GM10266 (cell line): ENCODE data around the gene ERAS.

Experiments
- DNase-seq: peaks from one replicate; pipeline ENCODE4 v3.0.0; 2012; ENCODE audit errors: extremely low spot score
- TF ChIP-seq, protein P1 (sequence below): IDR thresholded peaks from 2 replicates; pipeline ENCODE4 v1.5.1; 2012; ENCODE audit warnings: mild to moderate bottlenecking, low read depth; ENCODE audit not compliant: control insufficient read depth, insufficient read depth; ENCODE audit errors: missing control alignments

ERAS gene

GRCh38 chrX:48826876-48827653 is 752 bp downstream of the ERAS start:
- TF ChIP-seq, protein P1, sequence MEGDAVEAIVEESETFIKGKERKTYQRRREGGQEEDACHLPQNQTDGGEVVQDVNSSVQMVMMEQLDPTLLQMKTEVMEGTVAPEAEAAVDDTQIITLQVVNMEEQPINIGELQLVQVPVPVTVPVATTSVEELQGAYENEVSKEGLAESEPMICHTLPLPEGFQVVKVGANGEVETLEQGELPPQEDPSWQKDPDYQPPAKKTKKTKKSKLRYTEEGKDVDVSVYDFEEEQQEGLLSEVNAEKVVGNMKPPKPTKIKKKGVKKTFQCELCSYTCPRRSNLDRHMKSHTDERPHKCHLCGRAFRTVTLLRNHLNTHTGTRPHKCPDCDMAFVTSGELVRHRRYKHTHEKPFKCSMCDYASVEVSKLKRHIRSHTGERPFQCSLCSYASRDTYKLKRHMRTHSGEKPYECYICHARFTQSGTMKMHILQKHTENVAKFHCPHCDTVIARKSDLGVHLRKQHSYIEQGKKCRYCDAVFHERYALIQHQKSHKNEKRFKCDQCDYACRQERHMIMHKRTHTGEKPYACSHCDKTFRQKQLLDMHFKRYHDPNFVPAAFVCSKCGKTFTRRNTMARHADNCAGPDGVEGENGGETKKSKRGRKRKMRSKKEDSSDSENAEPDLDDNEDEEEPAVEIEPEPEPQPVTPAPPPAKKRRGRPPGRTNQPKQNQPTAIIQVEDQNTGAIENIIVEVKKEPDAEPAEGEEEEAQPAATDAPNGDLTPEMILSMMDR = no peak
- no peak for DNase-seq

DNA sequence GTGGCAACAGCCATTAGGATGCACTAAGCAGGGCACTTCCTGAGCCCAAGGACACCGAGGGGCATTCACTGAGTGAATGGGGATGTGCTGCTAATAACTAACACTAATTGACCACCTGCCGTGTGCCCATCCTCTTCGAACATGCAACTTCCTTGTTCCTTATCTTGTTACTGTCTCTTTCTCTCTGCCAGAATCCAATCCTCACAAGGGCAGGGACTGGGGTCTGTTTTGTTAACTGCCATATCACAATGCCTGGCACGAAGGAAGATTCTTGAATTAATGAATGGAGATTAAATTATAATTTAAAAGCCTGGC is 1.3 kb downstream of the ERAS start:
- TF ChIP-seq, protein P1 = no peak
- DNase-seq = no peak

DNA sequence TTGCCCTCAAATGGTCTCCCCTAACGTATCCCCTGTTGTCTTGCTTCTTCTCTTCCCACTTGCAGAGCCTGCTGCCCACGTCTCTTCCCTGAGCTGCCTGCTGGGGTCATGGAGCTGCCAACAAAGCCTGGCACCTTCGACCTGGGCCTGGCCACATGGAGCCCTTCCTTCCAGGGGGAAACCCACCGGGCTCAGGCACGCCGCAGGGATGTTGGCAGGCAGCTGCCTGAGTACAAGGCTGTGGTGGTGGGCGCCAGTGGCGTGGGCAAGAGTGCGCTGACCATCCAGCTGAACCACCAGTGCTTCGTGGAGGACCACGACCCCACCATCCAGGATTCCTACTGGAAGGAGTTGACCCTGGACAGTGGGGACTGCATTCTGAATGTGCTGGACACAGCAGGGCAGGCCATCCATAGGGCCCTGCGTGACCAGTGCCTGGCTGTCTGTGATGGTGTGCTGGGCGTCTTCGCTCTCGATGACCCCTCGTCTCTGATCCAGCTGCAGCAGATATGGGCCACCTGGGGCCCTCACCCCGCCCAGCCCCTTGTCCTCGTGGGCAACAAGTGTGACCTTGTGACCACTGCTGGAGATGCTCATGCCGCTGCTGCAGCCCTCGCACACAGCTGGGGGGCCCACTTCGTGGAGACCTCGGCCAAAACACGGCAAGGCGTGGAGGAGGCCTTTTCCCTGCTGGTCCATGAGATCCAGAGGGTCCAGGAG is 2.9 kb downstream of the ERAS start:
- TF ChIP-seq, protein P1 = no peak
- DNase-seq = no peak

DNA sequence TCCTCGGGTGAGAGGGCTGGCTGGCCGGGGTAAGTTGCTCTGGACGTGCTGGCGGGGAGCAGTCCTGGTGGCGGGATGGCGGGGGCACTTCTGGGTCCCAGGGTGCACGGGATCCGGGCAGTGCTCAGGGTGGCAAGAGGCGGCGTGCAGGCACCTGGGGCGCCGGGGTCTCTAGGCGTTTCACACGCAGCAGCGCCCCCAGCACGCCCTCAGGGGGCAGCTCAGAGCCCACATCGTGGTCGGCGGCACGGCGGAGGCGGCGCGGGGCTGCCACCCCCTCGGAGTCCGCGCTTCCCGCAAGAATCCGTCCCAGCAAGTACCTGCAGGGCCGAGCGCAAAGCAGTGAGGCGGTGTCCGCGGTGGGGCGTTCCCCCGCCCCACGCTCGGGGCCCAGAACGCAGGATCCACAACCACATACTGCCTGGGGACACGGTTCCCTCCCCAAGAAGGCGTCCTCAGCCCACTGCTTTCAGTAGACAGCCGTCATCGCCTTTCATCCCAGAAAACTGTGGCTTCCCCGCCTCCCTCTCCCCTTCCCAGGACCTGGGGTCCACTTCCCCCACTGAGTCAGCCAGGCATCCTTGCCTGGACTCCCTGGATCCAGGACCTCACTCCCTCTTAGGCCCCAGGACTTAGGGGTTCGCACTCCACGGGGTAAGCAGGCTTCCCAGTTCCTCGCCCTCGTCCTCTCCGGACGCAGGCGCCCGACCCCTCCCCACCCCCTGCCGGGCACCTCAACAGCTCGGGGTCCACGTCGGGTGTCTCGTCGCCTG is 5.0 kb downstream of the ERAS start:
- DNase-seq = no peak
- TF ChIP-seq, protein P1 = no peak

DNA sequence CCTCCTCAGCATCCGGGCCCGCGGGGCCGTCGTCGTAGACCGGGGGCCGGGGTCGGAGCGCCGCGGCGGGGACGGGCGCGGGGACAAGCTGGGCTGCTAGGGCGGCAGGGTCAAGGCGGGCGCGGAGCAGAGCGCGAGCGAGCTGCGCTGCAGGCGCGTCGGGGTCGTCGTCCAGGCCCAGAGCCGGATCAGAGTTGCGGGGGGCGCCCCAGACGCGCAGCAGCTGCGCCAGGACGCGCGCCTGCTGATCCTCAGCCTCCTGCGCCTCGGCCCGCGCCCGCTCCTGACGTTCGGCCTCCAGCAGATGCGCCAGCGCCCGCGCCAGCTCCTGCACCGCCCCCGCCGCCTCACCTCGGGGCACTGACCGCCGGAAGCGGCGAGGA is 5.6 kb downstream of the ERAS start:
- no peak for DNase-seq
- TF ChIP-seq, protein P1 = no peak

DNA sequence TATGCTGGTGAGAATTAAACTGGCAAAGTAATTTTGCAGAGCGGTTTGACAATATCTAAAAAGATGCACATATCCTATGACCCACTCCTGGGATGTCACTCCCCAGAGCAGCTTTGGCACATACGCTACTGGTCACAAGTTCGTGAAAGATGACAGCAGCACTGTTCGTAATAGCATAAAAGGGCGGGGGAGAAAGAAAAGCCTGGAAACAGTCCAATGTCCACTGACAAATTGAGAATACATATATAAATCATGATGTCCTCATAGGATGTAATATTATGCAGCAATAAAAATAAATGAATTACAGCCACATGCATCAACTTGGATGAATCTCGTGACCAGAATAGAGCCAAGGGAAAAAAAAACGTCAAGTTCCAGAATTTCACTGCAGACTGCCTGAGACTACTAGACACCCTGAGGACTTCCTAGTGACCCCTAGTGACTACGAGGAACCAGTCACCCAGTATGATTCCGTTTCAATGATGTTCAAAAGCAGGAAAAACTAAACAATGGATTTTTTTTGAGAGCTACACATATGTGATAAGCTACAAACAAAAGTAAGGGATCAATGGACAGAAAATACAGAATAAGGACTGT is 7.3 kb downstream of the ERAS start:
- TF ChIP-seq, protein P1 = no peak
- no peak for DNase-seq
